H1 (cell line): ENCODE data around the gene CASK. TPM values are rescaled to one million over a fixed set of nuclear protein-coding genes. Genes with fewer than 3 reads are reported as not detected.

ENCODE experiments used
- CTCF ChIA-PET: fragments of 300-600 bp; sonication (Branson Sonifier 250); formaldehyde crosslinking; loops from one replicate; lab custom pipeline; 2021; ENCODE audit not compliant: partially characterized antibody; lab: Charles Lee
- POLR2A ChIA-PET: fragments of 300-600 bp; sonication (Branson Sonifier 250); formaldehyde crosslinking; loops from one replicate; lab custom pipeline; 2021; ENCODE audit warnings: inconsistent platforms; ENCODE audit not compliant: partially characterized antibody; lab: Charles Lee
- DNase-seq, 2 experiments: peaks; one replicate each; pipeline versions ENCODE4 v3.0.0 to v3.0.0-alpha.2; 2010 to 2022; ENCODE audit warnings: low spot score in 2 of 2, low read depth in 1 of 2, mixed read lengths in 1 of 2
- FAIRE-seq: peaks from 2 replicates; lab custom pipeline; 2011; peaks lifted over from hg19 to GRCh38; lab: Jason Lieb, UNC
- H2AFZ ChIP-seq: 2 replicates; pipeline ENCODE4 v1.8.1; 2012; ENCODE audit warnings: low read length, inconsistent platforms
- H2AK5ac ChIP-seq: 2 replicates; pipeline ENCODE4 v1.6.1; 2013; ENCODE audit warnings: low read depth, low read length
- H2BK120ac ChIP-seq: replicated peaks from 2 replicates; pipeline ENCODE3; 2013; ENCODE audit warnings: low read depth, low read length, inconsistent platforms
- H2BK12ac ChIP-seq: 2 replicates; pipeline ENCODE4 v1.6.1; 2013; ENCODE audit warnings: low read depth, low read length
- H2BK15ac ChIP-seq: 2 replicates; pipeline ENCODE4 v1.6.1; 2013; ENCODE audit warnings: low read length
- H2BK20ac ChIP-seq: 2 replicates; pipeline ENCODE4 v1.6.1; 2013; ENCODE audit warnings: low read length
- H2BK5ac ChIP-seq: 2 replicates; pipeline ENCODE4 v1.6.1; 2013; ENCODE audit warnings: low read depth, low read length
- H3K14ac ChIP-seq: 2 replicates; pipeline ENCODE4 v1.6.1; 2013; ENCODE audit warnings: inconsistent platforms; ENCODE audit not compliant: insufficient read length
- H3K18ac ChIP-seq: 2 replicates; pipeline ENCODE4 v1.6.1; 2013; ENCODE audit warnings: low read length; ENCODE audit errors: extremely low read depth
- H3K23ac ChIP-seq: 2 replicates; pipeline ENCODE4 v1.6.1; 2013; ENCODE audit warnings: inconsistent platforms; ENCODE audit not compliant: insufficient read length
- H3K23me2 ChIP-seq: 2 replicates; pipeline ENCODE4 v1.6.1; 2013; ENCODE audit warnings: low read depth, low read length
- H3K27ac ChIP-seq: 2 replicates; pipeline ENCODE4 v1.6.1; 2011; ENCODE audit warnings: low read depth, low read length, inconsistent platforms
- H3K27me3 ChIP-seq, 4 experiments: replicated peaks in 1 of 4; 1 replicate in 1 of 4; 2 replicates in 3 of 4; pipeline versions ENCODE4 v1.6.1 to v1.8.1; 2011 to 2013; ENCODE audit warnings: low read length in 3 of 4, mild to moderate bottlenecking in 3 of 4, inconsistent platforms in 2 of 4, mixed read lengths in 2 of 4, moderate library complexity in 1 of 4; ENCODE audit not compliant: control insufficient read depth in 3 of 4, insufficient read depth in 3 of 4; ENCODE audit errors: extremely low read depth in 1 of 4
- H3K36me3 ChIP-seq, 4 experiments: 2 replicates each; pipeline versions ENCODE4 v1.6.1 to v1.8.1; 2011 to 2013; ENCODE audit warnings: mild to moderate bottlenecking in 4 of 4, low read length in 3 of 4, moderate library complexity in 2 of 4, control low read depth in 1 of 4, inconsistent platforms in 1 of 4; ENCODE audit not compliant: insufficient read depth in 4 of 4, control insufficient read depth in 2 of 4
- H3K4ac ChIP-seq: replicated peaks from 2 replicates; pipeline ENCODE3; 2013; ENCODE audit warnings: low read length, low read depth, mixed read lengths, inconsistent platforms; ENCODE audit not compliant: insufficient read length
- H3K4me1 ChIP-seq, 4 experiments: replicated peaks in 1 of 4; 1 replicate in 1 of 4; 2 replicates in 3 of 4; pipeline versions ENCODE4 v1.6.1 to v1.8.1; 2011 to 2013; ENCODE audit warnings: low read length in 3 of 4, inconsistent platforms in 2 of 4, mixed read lengths in 1 of 4; ENCODE audit not compliant: insufficient read depth in 4 of 4, control insufficient read depth in 3 of 4
- H3K4me2 ChIP-seq, 2 experiments: 2 replicates each; pipeline versions ENCODE4 v1.6.1 to v1.8.1; 2011 to 2013; ENCODE audit warnings: low read depth in 2 of 2, low read length in 2 of 2, control low read depth in 1 of 2, inconsistent platforms in 1 of 2, mild to moderate bottlenecking in 1 of 2; ENCODE audit not compliant: insufficient read depth in 1 of 2
- H3K4me3 ChIP-seq, 4 experiments: fragments of 200-600, 300-600 bp in 1 of 4; sonication (generic), shearing (Covaris generic), sonication (Bioruptor Twin) in 1 of 4; 2 replicates each; pipeline versions ENCODE4 v1.5.1 to v1.8.1; 2011 to 2016; ENCODE audit warnings: low read length in 4 of 4, low read depth in 3 of 4, control low read depth in 2 of 4, inconsistent platforms in 2 of 4, mild to moderate bottlenecking in 2 of 4, mixed read lengths in 1 of 4, moderate library complexity in 1 of 4; ENCODE audit not compliant: insufficient read depth in 2 of 4; ENCODE audit errors: extremely low read depth in 1 of 4
- H3K56ac ChIP-seq: replicated peaks from 2 replicates; pipeline ENCODE3; 2013; ENCODE audit warnings: low read depth, mild to moderate bottlenecking, mixed read lengths, low read length, inconsistent platforms; ENCODE audit not compliant: insufficient read length
- H3K79me1 ChIP-seq: 2 replicates; pipeline ENCODE4 v1.6.1; 2013; ENCODE audit warnings: low read depth, low read length, control low read depth
- H3K79me2 ChIP-seq, 2 experiments: 2 replicates each; pipeline versions ENCODE4 v1.6.1 to v1.8.1; 2012 to 2013; ENCODE audit warnings: low read length in 2 of 2, mild to moderate bottlenecking in 2 of 2, inconsistent platforms in 1 of 2; ENCODE audit not compliant: insufficient read depth in 2 of 2, control insufficient read depth in 1 of 2
- H3K9ac ChIP-seq, 4 experiments: replicated peaks in 1 of 4; 1 replicate in 1 of 4; 2 replicates in 3 of 4; pipeline versions ENCODE4 v1.6.1 to v1.8.1; 2011 to 2013; ENCODE audit warnings: low read depth in 3 of 4, low read length in 3 of 4, control low read depth in 2 of 4, mild to moderate bottlenecking in 2 of 4, moderate library complexity in 2 of 4, inconsistent platforms in 1 of 4; ENCODE audit errors: extremely low read depth in 1 of 4
- H3K9me3 ChIP-seq, 2 experiments: 2 replicates each; pipeline versions ENCODE4 v1.6.1 to v1.8.1; 2012 to 2013; ENCODE audit warnings: mild to moderate bottlenecking in 2 of 2, moderate library complexity in 2 of 2, control low read depth in 1 of 2, inconsistent platforms in 1 of 2, low read depth in 1 of 2, low read length in 1 of 2, mixed read lengths in 1 of 2; ENCODE audit not compliant: insufficient read depth in 2 of 2
- H4K20me1 ChIP-seq, 2 experiments: replicated peaks in 1 of 2; 2 replicates each; pipeline versions ENCODE3 to v1.8.1; 2011 to 2013; ENCODE audit warnings: inconsistent platforms in 2 of 2, low read length in 2 of 2, mild to moderate bottlenecking in 1 of 2; ENCODE audit not compliant: insufficient read depth in 2 of 2, control insufficient read depth in 1 of 2
- H4K5ac ChIP-seq: 2 replicates; pipeline ENCODE4 v1.6.1; 2013; ENCODE audit warnings: low read length, low read depth, mixed read lengths, inconsistent platforms; ENCODE audit not compliant: insufficient read length
- H4K8ac ChIP-seq: 2 replicates; pipeline ENCODE4 v1.8.0; 2013; ENCODE audit warnings: mild to moderate bottlenecking, moderate library complexity, low read length, inconsistent platforms; ENCODE audit not compliant: insufficient read depth; ENCODE audit errors: extremely low read depth
- H4K91ac ChIP-seq: replicated peaks from 2 replicates; pipeline ENCODE3; 2013; ENCODE audit warnings: low read length, mixed read lengths, inconsistent platforms; ENCODE audit not compliant: insufficient read length
- CBX5 ChIP-seq: fragments of 300-800, 300-1000 bp; sonication (generic); IDR thresholded peaks from 2 replicates; pipeline ENCODE4 v1.7.1; 2016; ENCODE audit warnings: antibody characterized with exemption, low read length, low read depth
- CHD2 ChIP-seq: IDR thresholded peaks from 2 replicates; pipeline ENCODE4 v1.6.1; 2012; ENCODE audit warnings: low read length, improper control_type of control experiment
- EP300 ChIP-seq, 2 experiments: IDR thresholded peaks; 1 replicate in 1 of 2; 2 replicates in 1 of 2; pipeline ENCODE4 v1.6.1; 2011 to 2012; ENCODE audit warnings: low read depth in 2 of 2, low read length in 2 of 2, mild to moderate bottlenecking in 2 of 2, borderline replicate concordance in 1 of 2, inconsistent platforms in 1 of 2, moderate library complexity in 1 of 2
- POLR2A ChIP-seq, 2 experiments: IDR thresholded peaks; 1 replicate in 1 of 2; 2 replicates in 1 of 2; pipeline ENCODE4 v1.6.1; 2011; ENCODE audit warnings: low read depth in 2 of 2, low read length in 2 of 2, mild to moderate bottlenecking in 2 of 2; ENCODE audit errors: control extremely low read depth in 1 of 2
- SIRT6 ChIP-seq: IDR thresholded peaks from one replicate; pipeline ENCODE4 v1.7.1; 2012; ENCODE audit warnings: low read length, inconsistent platforms
- SRF ChIP-seq: IDR thresholded peaks from 2 replicates; pipeline ENCODE4 v1.6.1; 2011; ENCODE audit warnings: mild to moderate bottlenecking, low read depth, low read length, moderate library complexity
- TAF1 ChIP-seq: IDR thresholded peaks from 2 replicates; pipeline ENCODE4 v1.6.1; 2011; ENCODE audit warnings: mild to moderate bottlenecking, low read depth, low read length
- TEAD4 ChIP-seq: IDR thresholded peaks from 2 replicates; pipeline ENCODE4 v1.6.1; 2012; ENCODE audit warnings: low read depth, low read length, inconsistent platforms, mixed read lengths
- USF2 ChIP-seq: IDR thresholded peaks from 2 replicates; pipeline ENCODE4 v1.6.1; 2011; ENCODE audit warnings: low read length, improper control_type of control experiment
- WGBS, 2 experiments: shearing (Covaris generic) in 1 of 2; methylation state at CpG; one replicate each; pipeline versions ENCODE4 v1.1.6 to v1.1.7; 2013 to 2015; ENCODE audit warnings: low lambda C conversion rate in 2 of 2, mixed read lengths in 2 of 2, inconsistent platforms in 1 of 2, low coverage in 1 of 2, missing lambda C conversion rate in 1 of 2; ENCODE audit not compliant: insufficient replicate concordance in 2 of 2, insufficient coverage in 1 of 2, insufficient read length in 1 of 2; ENCODE audit errors: extremely low coverage in 1 of 2, missing lambda C conversion rate in 1 of 2; 5-methylcytosine and 5-hydroxymethylcytosine counted together
- polyA plus RNA-seq, 7 experiments: library from polyadenylated mRNA; depleted of rRNA in 3 of 7; stranded (reverse) in 5 of 7; unstranded in 2 of 7; fragments of >200 nt in 5 of 7; fragments of 200-250 nt in 2 of 7; gene quantifications; 1 replicate in 5 of 7; 2 replicates in 1 of 7; 4 replicates in 1 of 7; pipeline versions ENCODE4 v1.2.1 to v1.2.3, GENCODE V29; 2011 to 2013; ENCODE audit warnings: missing spikeins in 2 of 7, mixed read lengths in 2 of 7
- total RNA-seq: library from RNA; stranded (reverse); fragmentation: NEBNext Ultra II Directional; extraction: Animal tissue kit (Norgen Biotek cat#: 25700); gene quantifications from 2 replicates; pipeline ENCODE4 v1.2.1, GENCODE V29; 2021

CASK gene
- total and polyA plus RNA-seq, 2 of the 8 experiments (the other 6 are each of a cell fraction or from before 2014, with no cell fraction given) = 21.6 to 55.1 TPM

- Histone ChIP-seq H3K56ac (no peak overlapping the region), H3K23ac (no peak overlapping the region), H2BK5ac (no peak overlapping the region), H3K79me1 (no peaks in the 10 kb centered on the region), H3K4me1 (peaks cover 0 to 4% (median 0%) of the 10 kb centered on the region in 4 experiments; a peak in 2 of 7 replicates), H3K14ac (no peak overlapping the region), H3K4ac (no peak overlapping the region), H3K27ac (no peak overlapping the region), H3K4me3 (no peak overlapping the region), H3K9ac (no peak overlapping the region), H3K9me3 (no peaks in the 10 kb centered on the region), H2BK20ac (no peak overlapping the region), H2BK120ac (no peak overlapping the region)
- ChIA-PET POLR2A (no interaction called here), CTCF (no interaction called here)
- TF ChIP-seq TEAD4 (no peak), TAF1 (no peak), EP300 (IDR thresholded peaks at IDR 0.05; ENCODE audit: borderline replicate concordance in 1 of 2, low read depth in 2 of 2, low read length in 2 of 2) (no peak), POLR2A (IDR thresholded peaks at IDR 0.05; ENCODE audit: control extremely low read depth in 1 of 2, low read depth in 2 of 2, low read length in 2 of 2) (no peak), CHD2 (no peak), CBX5 (no peak), USF2 (no peak), SIRT6 (no peak), SRF (no peak)
- TF ChIP-seq, all 59 proteins: peak for 0
- Histone ChIP-seq H2AFZ (no peak overlapping the region), H4K8ac (no peak overlapping the region), H3K36me3 (no peaks in the 10 kb centered on the region), H2AK5ac (no peak overlapping the region), H4K20me1 (no peaks in the 10 kb centered on the region), H3K4me2 (no peak overlapping the region), H2BK15ac (no peak overlapping the region), H3K23me2 (no peaks in the 10 kb centered on the region), H4K91ac (no peak overlapping the region), H3K18ac (no peak overlapping the region), H2BK12ac (no peak overlapping the region), H3K79me2 (no peaks in the 10 kb centered on the region), H3K27me3 (no peaks in the 10 kb centered on the region), H4K5ac (no peak overlapping the region)
- DNase-seq (no peak), FAIRE-seq (no peak)
- WGBS, 2 experiments = 93% methylated on average over 2 of the region's 3 CpGs; no CpG with 5 or more reads in 1 of the 2 experiments
These were observed 432.9 kb downstream of the CASK start for GRCh38 chrX:41490446-41490845.
